GM12878 (cell line): ENCODE measurements around the gene SFT2D3. TPM values are rescaled to one million over a fixed set of nuclear protein-coding genes. Genes with fewer than 3 reads are reported as not detected.

Experiments used
- ATAC-seq: fragments of 200-7000 bp; cut with Tn5 transposase; 3 replicates; pipeline ENCODE4 v1.9.1; 2020; ENCODE audit warnings: mild to moderate bottlenecking, moderate library complexity
- BruUV-seq: library from RNA; stranded (reverse); fragments of 400-500 nt; replicated peaks from 2 replicates; lab custom pipeline; 2021; lab: Mats Ljungman, UMichigan
- CTCF ChIA-PET: fragments of 300-600 bp; sonication (Branson Sonifier 250); formaldehyde crosslinking; extraction: SDS; loops from one replicate; lab custom pipeline; 2021; ENCODE audit warnings: inconsistent platforms; lab: Yijun Ruan, JAX
- POLR2A ChIA-PET: fragments of 350-600 bp; formaldehyde crosslinking; extraction: SDS; loops from one replicate; lab custom pipeline; 2021; ENCODE audit warnings: inconsistent platforms; lab: Charles Lee
- RAD21 ChIA-PET: fragments of 300-600 bp; sonication (Branson Sonifier 250); formaldehyde crosslinking; loops from one replicate; lab custom pipeline; 2023; ENCODE audit warnings: antibody characterized with exemption; ENCODE audit not compliant: unreplicated experiment; lab: Charles Lee
- SMC1A ChIA-PET: fragments of 300-600 bp; sonication (Branson Sonifier 250); formaldehyde crosslinking; loops from one replicate; lab custom pipeline; 2023; ENCODE audit not compliant: unreplicated experiment, uncharacterized antibody; lab: Charles Lee
- DNase-seq: peaks from one replicate; pipeline ENCODE4 v3.0.0-alpha.2; 2011; ENCODE audit warnings: low read depth, low spot score
- FAIRE-seq: peaks from 3 replicates; lab custom pipeline; 2011; peaks lifted over from hg19 to GRCh38; lab: Jason Lieb, UNC
- H2AFZ ChIP-seq: 2 replicates; pipeline ENCODE4 v1.6.0; 2011; ENCODE audit warnings: low read depth, low read length, control low read depth; ENCODE audit not compliant: control insufficient read depth
- H3K27ac ChIP-seq: 2 replicates; pipeline ENCODE4 v1.5.1; 2011; ENCODE audit warnings: control low read depth; ENCODE audit not compliant: control insufficient read depth, insufficient read depth
- H3K27me3 ChIP-seq, 2 experiments: replicated peaks in 1 of 2; 2 replicates each; pipeline versions ENCODE4 v1.6.0 to v1.6.1; 2011; ENCODE audit warnings: low read length in 1 of 2; ENCODE audit not compliant: control insufficient read depth in 2 of 2, insufficient read depth in 2 of 2
- H3K36me3 ChIP-seq, 2 experiments: 2 replicates each; pipeline ENCODE4 v1.5.1; 2011; ENCODE audit warnings: low read length in 1 of 2; ENCODE audit not compliant: control insufficient read depth in 2 of 2, insufficient read depth in 2 of 2
- H3K4me1 ChIP-seq: 2 replicates; pipeline ENCODE4 v1.6.1; 2011; ENCODE audit warnings: mild to moderate bottlenecking, low read length, moderate library complexity, mixed read lengths; ENCODE audit not compliant: control insufficient read depth, insufficient read depth
- H3K4me2 ChIP-seq: 2 replicates; pipeline ENCODE4 v1.6.0; 2011; ENCODE audit warnings: control low read depth; ENCODE audit not compliant: control insufficient read depth, insufficient read depth
- H3K4me3 ChIP-seq: fragments of 200-600 bp; sonication (generic); 2 replicates; pipeline ENCODE4 v1.5.1; 2016
- H3K79me2 ChIP-seq: 2 replicates; pipeline ENCODE4 v1.6.0; 2011; ENCODE audit warnings: low read length; ENCODE audit not compliant: control insufficient read depth, insufficient read depth
- H3K9ac ChIP-seq: 2 replicates; pipeline ENCODE4 v1.8.0; 2011; ENCODE audit warnings: low read length, control low read depth, mixed read lengths; ENCODE audit not compliant: control insufficient read depth, insufficient read depth
- H3K9me3 ChIP-seq: replicated peaks from 3 replicates; pipeline ENCODE4 v1.5.1; 2011; ENCODE audit warnings: mild to moderate bottlenecking, low read length; ENCODE audit not compliant: control insufficient read depth, insufficient read depth
- H4K20me1 ChIP-seq: 2 replicates; pipeline ENCODE4 v1.6.0; 2011; ENCODE audit not compliant: control insufficient read depth, insufficient read depth
- CREM ChIP-seq: IDR thresholded peaks from 2 replicates; pipeline ENCODE4 v1.6.1; 2014; ENCODE audit warnings: antibody characterized with exemption, low read depth
- FOS ChIP-seq: IDR thresholded peaks from 3 replicates; pipeline ENCODE4 v1.6.1; 2011; ENCODE audit warnings: borderline replicate concordance; ENCODE audit not compliant: insufficient read length; ENCODE audit errors: extremely low read depth
- IKZF2 ChIP-seq, 2 experiments: fragments of 450-650 bp; IDR thresholded peaks; 2 replicates each; pipeline ENCODE4 v1.6.1; 2017; ENCODE audit warnings: mild to moderate bottlenecking in 2 of 2, moderate library complexity in 2 of 2
- NR2C1 ChIP-seq: fragments of 450-650 bp; IDR thresholded peaks from 2 replicates; pipeline ENCODE4 v1.6.1; 2017; ENCODE audit warnings: antibody characterized with exemption, mild to moderate bottlenecking, moderate library complexity
- RCOR1 ChIP-seq: conservative IDR thresholded peaks from 2 replicates; pipeline ENCODE4 v1.6.1; 2012; ENCODE audit warnings: low read depth, low read length, improper control_type of control experiment
- ZNF274 ChIP-seq: IDR thresholded peaks from one replicate; pipeline ENCODE4 v1.8.0; 2011; ENCODE audit not compliant: insufficient read length, insufficient read depth
- WGBS: methylation state at CpG from one replicate; pipeline ENCODE4 v1.1.6; 2016; ENCODE audit warnings: low lambda C conversion rate; ENCODE audit not compliant: insufficient replicate concordance, insufficient coverage; ENCODE audit errors: missing lambda C conversion rate; 5-methylcytosine and 5-hydroxymethylcytosine counted together
- in situ Hi-C: fragments of 300-500 bp; cut with MboI; formaldehyde crosslinking; loops from 9 replicates; pipeline ENCODE4 v1.14.3; 2018; ENCODE audit warnings: mixed read lengths
- intact Hi-C: fragments of 100-400 bp; cut with micrococcal nuclease; formaldehyde crosslinking; loops from one replicate; pipeline ENCODE4 v1.14.2; 2022; ENCODE audit not compliant: unreplicated experiment
- polyA plus RNA-seq, 11 experiments: library from polyadenylated mRNA; depleted of rRNA in 4 of 11; unstranded in 6 of 11; stranded (reverse) in 5 of 11; fragments of >200 nt; fragmentation: Nextera tagmentation in 4 of 11; fragmentation: Illumina TruSeq in 1 of 11; extraction: Ambion mirVana in 4 of 11; extraction: Trizol in 1 of 11; gene quantifications; 1 replicate in 1 of 11; 2 replicates in 10 of 11; pipeline versions ENCODE4 v1.2.1 to v1.2.3, GENCODE V29; 2011 to 2016; ENCODE audit warnings: inconsistent platforms in 2 of 11, missing spikeins in 2 of 11, low read depth in 1 of 11
- total RNA-seq, 4 experiments: library from RNA; depleted of rRNA in 3 of 4; stranded (reverse); fragments of >200 nt in 3 of 4; fragmentation: Illumina TruSeq in 1 of 4; extraction: Trizol in 1 of 4; gene quantifications; 2 replicates each; pipeline versions ENCODE4 v1.2.1 to v1.2.3, GENCODE V29; 2013 to 2021
- TF ChIP-seq, protein P1 (sequence below): fragments of 450-650 bp; IDR thresholded peaks from 2 replicates; pipeline ENCODE4 v1.6.1; 2017; ENCODE audit warnings: mild to moderate bottlenecking, moderate library complexity

The SFT2D3 gene
- total and polyA plus RNA-seq, 10 of the 15 experiments (the other 5 are each of a cell fraction or from before 2014, with no cell fraction given): 4.2 to 8.4 (median 6.6) TPM; not detected in 4

DNA sequence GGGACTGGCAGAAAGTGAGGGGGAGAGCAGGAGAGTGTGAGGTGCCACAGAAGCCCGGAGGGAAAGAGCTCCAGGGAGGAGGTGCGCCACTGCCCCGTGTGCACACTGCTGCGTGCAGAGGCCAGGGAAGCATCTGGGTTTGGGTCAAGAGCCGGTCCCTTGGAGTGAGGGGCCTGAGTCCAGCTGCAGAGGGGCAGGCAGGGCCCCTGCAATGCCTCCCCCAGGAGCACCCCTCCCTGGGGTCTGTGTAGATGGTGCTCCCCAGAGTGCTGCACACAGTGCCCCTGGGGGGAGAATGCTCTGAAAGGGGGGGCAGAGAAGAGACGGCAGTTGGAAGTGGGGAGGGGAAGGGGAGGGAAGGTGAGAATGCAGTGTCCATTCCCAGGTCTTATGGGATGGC, 22.3 kb upstream of the SFT2D3 start:
- ATAC-seq (no peak), DNase-seq (no peak), FAIRE-seq (no peak)
- WGBS: 55% methylated on average over 5 of the region's 6 CpGs
- intact Hi-C loops: no loop called here
- Histone ChIP-seq H2AFZ (no peak overlapping the region), H3K4me1 (no peaks in the 10 kb centered on the region), H3K36me3 (no peaks in the 10 kb centered on the region), H3K4me3 (no peak overlapping the region), H3K79me2 (no peaks in the 10 kb centered on the region), H3K4me2 (no peak overlapping the region), H3K27ac (no peak overlapping the region), H3K9me3 (no peaks in the 10 kb centered on the region), H3K9ac (no peak overlapping the region), H3K27me3 (peaks cover 8 to 14% of the 10 kb centered on the region in 2 experiments), H4K20me1 (0 out of 2 replicates have a peak, but pooled peaks cover 3% of the 10 kb centered on the region)
- ChIA-PET CTCF (no interaction called here), POLR2A (no interaction called here), RAD21 (no interaction called here), SMC1A (no interaction called here)
- no TSS peak for BruUV-seq
- in situ Hi-C loops: no loop called here
- no peak for TF ChIP-seq ZNF274
- TF ChIP-seq, protein P1, sequence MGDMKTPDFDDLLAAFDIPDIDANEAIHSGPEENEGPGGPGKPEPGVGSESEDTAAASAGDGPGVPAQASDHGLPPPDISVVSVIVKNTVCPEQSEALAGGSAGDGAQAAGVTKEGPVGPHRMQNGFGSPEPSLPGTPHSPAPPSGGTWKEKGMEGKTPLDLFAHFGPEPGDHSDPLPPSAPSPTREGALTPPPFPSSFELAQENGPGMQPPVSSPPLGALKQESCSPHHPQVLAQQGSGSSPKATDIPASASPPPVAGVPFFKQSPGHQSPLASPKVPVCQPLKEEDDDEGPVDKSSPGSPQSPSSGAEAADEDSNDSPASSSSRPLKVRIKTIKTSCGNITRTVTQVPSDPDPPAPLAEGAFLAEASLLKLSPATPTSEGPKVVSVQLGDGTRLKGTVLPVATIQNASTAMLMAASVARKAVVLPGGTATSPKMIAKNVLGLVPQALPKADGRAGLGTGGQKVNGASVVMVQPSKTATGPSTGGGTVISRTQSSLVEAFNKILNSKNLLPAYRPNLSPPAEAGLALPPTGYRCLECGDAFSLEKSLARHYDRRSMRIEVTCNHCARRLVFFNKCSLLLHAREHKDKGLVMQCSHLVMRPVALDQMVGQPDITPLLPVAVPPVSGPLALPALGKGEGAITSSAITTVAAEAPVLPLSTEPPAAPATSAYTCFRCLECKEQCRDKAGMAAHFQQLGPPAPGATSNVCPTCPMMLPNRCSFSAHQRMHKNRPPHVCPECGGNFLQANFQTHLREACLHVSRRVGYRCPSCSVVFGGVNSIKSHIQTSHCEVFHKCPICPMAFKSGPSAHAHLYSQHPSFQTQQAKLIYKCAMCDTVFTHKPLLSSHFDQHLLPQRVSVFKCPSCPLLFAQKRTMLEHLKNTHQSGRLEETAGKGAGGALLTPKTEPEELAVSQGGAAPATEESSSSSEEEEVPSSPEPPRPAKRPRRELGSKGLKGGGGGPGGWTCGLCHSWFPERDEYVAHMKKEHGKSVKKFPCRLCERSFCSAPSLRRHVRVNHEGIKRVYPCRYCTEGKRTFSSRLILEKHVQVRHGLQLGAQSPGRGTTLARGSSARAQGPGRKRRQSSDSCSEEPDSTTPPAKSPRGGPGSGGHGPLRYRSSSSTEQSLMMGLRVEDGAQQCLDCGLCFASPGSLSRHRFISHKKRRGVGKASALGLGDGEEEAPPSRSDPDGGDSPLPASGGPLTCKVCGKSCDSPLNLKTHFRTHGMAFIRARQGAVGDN: no peak
- no peak for TF ChIP-seq RCOR1
- no peak for TF ChIP-seq IKZF2 (IDR thresholded peaks at IDR 0.05)
- no peak for TF ChIP-seq CREM
- no peak for TF ChIP-seq NR2C1
- no peak for TF ChIP-seq FOS
